NCI-H345 treated with DMSO at 0.1 percent for 48 hours (cell line): ENCODE data around the gene KRTCAP2.
A peak's percentile ranks its signal among the peaks of the same experiment; 100 is the strongest.

Experiments
- DNase-seq: peaks from one replicate; lab custom pipeline; 2025; ENCODE audit not compliant: unreplicated experiment; lab: John Stamatoyannopoulos, UW

The KRTCAP2 gene

GRCh38 chr1:155134880-155135414, 38.2 kb downstream of the KRTCAP2 start:
- peak; percentile 60 for DNase-seq

- DNase-seq = no peak
These were observed 38.8 kb downstream of the KRTCAP2 start for GRCh38 chr1:155134322-155134721.

- no peak for DNase-seq
These were observed 39.3 kb downstream of the KRTCAP2 start for GRCh38 chr1:155133799-155134281.

GRCh38 chr1:155131856-155132255, 41.2 kb downstream of the KRTCAP2 start:
- no peak for DNase-seq

GRCh38 chr1:155131285-155131684, 41.8 kb downstream of the KRTCAP2 start:
- DNase-seq = no peak

- DNase-seq = no peak
These were observed 42.7 kb downstream of the KRTCAP2 start for GRCh38 chr1:155130272-155131006.

GRCh38 chr1:155128755-155129473, 44.2 kb downstream of the KRTCAP2 start:
- DNase-seq = no peak

GRCh38 chr1:155127967-155128754, 44.9 kb downstream of the KRTCAP2 start:
- no peak for DNase-seq

GRCh38 chr1:155127105-155127966, 45.8 kb downstream of the KRTCAP2 start, which contains the start of gene EFNA1:
TSS of gene EFNA1 (plus strand) at chr1:155127876. CDS start at chr1:155127978, 102 bp downstream.
- DNase-seq = peak; percentile 43

- peak; percentile 64 for DNase-seq
These were observed 46.5 kb downstream of the KRTCAP2 start for GRCh38 chr1:155126556-155127104.

GRCh38 chr1:155125946-155126555, 47.1 kb downstream of the KRTCAP2 start:
- no peak for DNase-seq

- no peak for DNase-seq
These were observed 47.6 kb downstream of the KRTCAP2 start for GRCh38 chr1:155125511-155125945.

GRCh38 chr1:155124503-155125463, 48.3 kb downstream of the KRTCAP2 start:
- no peak for DNase-seq

- DNase-seq = no peak
These were observed 49.3 kb downstream of the KRTCAP2 start for GRCh38 chr1:155123801-155124200.

GRCh38 chr1:155122308-155122707, 50.8 kb downstream of the KRTCAP2 start:
- DNase-seq = no peak

- DNase-seq = no peak
These were observed 51.9 kb downstream of the KRTCAP2 start for GRCh38 chr1:155121249-155121648.

- no peak for DNase-seq
These were observed 52.9 kb downstream of the KRTCAP2 start for GRCh38 chr1:155120253-155120652.
